ENCODE results near the gene UPK2.
"Not testable (repeated sequence)": the region's sequence is repeated elsewhere in the genome, so short reads cannot be mapped to it uniquely, and the experiment has no call there.

Gene UPK2

DNA sequence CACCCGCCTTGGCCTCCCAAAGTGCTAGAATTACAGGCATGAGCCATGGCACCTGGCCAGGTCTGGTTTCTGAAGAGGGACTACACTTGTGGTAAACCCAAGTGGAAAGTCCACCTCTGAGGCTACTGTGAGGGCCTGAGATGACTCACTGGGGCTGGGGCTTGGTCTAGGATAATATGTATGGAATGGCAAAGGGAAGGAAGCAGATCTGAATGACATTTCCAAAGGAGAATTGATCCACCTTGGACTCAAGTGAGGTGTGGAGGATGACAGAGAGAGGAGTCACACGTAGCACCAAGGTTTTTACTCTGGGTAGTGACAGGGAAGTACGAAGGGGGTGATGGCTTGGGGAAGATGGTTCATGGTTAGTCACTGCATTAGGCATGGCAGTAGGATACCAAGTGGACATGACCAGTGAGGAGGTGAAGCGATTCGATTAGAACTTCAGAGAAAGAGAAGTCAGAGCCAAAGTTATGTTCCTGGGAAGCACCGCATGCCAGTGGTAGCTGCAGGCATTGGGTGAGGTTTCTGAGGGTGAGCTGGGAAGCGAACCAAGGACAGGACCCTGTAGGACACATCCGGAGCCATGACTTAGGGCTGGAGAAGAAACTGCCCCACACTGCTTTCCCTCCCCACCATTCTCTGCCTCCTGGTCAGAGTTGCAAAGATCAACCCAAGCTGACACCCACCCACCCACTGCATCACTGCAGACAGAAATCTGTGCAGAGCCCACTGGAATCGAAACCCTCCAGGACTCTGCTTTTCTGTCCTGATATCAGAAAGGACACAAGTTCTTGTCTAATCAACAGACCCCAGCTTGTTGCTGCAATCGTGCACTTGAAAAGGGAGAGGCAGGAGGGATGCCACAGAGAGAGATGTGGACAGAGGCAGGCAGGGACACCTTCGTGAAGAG lies 17.4 kb upstream of the UPK2 start:
- no peak for DNase-seq (ENCODE audit: low read depth)

DNA sequence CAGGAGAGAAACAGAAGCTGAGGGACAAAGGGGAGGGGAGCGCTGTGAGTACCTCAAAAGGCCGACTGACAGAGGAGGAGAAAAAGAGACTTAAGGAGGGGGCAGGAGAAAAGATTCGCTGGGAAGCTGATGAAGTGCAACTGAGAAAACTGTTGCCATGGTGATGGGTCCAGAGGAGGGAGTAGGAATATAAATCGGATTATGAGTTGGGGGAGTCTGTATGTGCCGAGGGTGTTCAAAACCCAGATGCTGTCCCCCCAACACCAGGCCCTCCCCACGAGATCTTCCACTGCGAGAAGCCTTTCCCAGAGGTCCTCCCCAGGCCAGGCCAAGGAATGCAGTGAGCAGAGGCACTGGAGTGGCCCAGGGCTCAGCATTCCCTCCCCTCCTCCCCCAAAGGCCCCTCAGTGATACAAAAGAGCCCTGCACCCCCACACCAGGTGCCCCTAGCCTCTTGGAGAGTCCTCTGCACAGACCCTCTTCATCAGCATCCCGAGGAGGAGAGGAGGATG lies 16.6 kb upstream of the UPK2 start:
- DNase-seq (ENCODE audit: low read depth), result no peak

DNA sequence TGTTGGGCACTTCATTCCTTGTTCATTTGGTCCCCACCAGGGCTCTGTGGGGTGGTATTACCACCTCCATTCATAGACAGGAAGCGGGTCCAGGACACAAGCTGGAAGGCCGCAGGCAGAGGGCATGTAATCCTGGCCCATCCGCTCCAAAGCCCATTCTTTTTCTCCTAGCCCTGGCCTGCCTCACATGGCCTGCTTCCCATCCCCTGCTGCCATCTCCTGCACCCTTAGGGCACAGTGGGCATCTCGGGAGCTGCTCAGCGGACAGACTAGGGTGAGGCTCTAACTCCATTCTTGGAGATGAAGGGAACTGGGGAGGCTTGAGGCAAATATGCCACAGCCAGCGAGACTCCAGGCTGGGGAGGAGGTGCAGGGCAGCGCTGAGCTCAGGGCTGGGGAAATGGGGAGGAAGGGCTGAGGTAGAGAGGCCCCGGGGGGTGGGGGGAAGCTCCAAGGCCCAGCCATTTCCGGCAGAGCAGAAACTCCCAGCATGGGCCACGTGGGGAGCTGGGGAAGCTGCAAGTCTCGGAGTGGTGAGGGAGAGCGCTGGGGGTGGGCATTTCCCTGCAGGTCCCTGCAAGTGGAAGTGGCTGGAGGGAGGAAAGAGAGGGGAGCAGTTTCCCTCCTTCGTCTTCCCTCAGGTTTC lies 16.0 kb upstream of the UPK2 start:
- DNase-seq (ENCODE audit: low read depth), result no peak

DNA sequence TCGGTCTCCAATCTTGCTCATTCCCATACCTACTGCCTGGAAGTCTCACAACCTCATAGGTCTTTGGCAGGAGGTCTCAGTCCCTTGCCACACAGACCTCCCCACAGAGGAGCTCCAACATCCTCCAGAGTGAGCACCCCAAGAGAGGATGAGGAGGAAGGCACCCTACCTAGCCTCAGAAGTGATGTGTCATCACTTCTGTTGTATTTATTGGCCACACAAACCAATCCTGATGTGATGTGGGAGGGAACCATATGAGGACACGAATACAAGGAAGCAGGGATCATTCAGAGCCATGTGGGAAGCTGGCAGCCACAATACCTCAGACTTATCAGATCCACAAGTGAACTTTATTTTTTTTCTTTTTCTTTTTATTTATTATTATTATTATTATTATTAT lies 9.0 kb upstream of the UPK2 start:
- DNase-seq (ENCODE audit: low read depth), result no peak

DNA sequence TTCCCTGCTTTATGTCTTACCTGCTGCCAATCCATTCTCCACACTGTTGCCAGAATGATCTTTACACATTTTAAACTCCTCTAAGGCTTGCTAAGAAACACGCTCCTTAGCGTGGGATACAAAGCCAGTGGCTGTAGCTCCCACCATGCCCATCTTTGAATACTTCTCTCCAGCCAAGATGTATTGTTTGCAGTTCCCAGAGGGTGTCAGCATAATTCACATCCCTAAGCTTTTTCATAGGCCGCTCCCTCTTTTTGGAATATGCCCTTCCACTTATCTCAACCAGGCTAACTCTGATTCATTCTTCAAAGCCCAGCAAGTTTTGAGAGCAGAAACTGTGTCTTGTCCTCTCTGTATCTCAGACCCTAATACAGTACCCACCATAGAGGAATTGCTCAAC lies 8.1 kb upstream of the UPK2 start:
- no peak for DNase-seq (ENCODE audit: low read depth)

DNA sequence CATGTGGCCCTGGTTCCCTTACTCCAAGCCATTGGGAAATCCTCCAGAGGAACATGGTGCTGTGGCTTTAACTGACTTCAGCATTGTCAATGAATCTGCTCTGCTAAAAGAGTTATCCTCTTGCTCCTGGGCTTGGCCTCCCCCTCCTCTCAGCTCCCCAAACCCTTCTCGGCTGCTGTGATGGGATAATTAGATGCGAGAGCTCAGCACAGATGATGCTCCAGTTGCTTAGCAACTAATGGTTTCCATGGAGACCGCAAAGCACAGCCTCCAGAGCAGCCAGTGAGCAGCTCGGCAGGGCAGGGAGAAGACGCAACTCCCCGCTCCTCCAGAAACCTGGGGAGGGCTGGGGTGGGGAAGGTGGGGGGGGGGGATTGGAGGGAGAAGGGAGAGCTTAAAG lies 2.8 kb upstream of the UPK2 start:
- DNase-seq (ENCODE audit: low read depth), result no peak

GRCh38 chr11:118953976-118954375 lies 2.1 kb upstream of the UPK2 start:
- DNase-seq (ENCODE audit: low read depth), result not testable (repeated sequence)

DNA sequence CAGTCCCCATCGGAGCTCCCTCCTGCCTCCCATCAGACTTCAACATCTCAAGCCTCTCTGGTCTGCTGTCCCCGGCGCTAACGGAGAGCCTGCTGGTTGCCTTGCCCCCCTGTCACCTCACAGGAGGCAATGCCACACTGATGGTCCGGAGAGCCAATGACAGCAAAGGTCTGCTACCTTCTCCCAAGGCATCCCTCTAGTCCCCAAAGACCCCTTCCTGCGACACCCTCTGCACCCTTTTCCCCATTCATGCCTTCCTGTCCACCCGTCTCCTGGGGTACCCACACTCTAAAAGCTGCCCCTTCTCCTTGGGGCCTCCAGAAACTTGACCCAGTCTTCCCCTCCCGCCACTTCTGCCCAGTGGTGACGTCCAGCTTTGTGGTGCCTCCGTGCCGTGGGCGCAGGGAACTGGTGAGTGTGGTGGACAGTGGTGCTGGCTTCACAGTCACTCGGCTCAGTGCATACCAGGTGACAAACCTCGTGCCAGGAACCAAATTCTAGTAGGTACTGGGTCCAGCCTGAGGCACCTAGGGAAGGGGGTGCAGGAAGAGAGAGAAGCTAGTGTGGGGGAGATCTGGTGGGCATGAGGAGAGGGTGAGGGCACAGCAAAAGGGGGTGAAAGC lies 860 bp downstream of the UPK2 start:
- DNase-seq (ENCODE audit: low read depth), result no peak

DNA sequence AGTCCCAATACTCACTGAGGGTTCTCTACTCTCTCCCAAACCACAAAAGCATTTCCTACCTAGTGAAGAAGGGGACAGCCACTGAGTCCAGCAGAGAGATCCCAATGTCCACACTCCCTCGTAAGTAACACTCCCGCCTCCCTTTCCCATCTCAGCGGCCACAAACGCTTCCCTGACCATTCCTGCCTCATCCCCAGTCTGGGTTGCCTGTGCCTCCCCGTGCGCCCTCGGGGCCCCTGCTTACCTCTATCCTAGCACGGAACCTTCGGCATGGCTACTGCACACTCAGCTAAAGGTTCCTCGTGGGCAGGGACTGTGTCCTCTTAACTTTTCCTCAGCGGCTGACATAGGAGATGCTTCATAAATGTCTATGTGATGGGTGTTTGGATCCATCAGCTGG lies 1.5 kb downstream of the UPK2 start:
- no peak for DNase-seq (ENCODE audit: low read depth)

DNA sequence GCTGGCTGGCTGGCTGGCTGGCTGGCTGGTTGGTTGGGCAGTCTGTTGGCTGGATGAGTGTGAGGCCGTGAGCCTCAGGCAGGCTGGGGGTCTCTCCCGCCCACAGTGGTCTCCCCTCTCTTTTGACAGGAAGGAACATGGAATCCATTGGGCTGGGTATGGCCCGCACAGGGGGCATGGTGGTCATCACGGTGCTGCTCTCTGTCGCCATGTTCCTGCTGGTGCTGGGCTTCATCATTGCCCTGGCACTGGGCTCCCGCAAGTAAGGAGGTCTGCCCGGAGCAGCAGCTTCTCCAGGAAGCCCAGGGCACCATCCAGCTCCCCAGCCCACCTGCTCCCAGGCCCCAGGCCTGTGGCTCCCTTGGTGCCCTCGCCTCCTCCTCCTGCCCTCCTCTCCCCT lies 1.9 kb downstream of the UPK2 start:
- DNase-seq (ENCODE audit: low read depth), result no peak

GRCh38 chr11:118958577-118958976 lies 2.5 kb downstream of the UPK2 start:
- DNase-seq (ENCODE audit: low read depth), result no peak

DNA sequence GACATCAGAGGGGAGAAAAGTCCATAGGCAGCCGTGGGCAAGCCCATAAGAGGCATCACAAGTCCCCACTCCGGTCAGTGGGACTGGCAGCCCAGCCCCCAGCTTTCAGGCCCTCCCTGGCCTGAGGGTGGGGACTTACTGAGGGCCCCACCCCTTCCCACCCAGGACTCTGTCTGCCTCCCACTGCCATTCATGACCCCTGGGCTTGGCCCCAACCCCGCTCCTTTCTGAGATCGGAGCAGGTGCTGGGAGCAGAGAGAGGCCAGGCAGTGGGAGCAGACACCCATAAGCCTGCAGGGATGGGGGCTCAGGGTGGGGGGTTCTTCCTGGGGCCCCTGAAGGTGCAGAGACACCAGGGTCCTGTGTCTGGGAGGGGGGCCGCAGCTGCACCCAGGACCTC lies 5.1 kb downstream of the UPK2 start:
- no peak for DNase-seq (ENCODE audit: low read depth)

- DNase-seq (ENCODE audit: low read depth), result no peak
These were observed 5.5 kb downstream of the UPK2 start for GRCh38 chr11:118961591-118961990.

GRCh38 chr11:118969508-118969907 lies 13.4 kb downstream of the UPK2 start:
- DNase-seq (ENCODE audit: low read depth), result not testable (repeated sequence)

DNA sequence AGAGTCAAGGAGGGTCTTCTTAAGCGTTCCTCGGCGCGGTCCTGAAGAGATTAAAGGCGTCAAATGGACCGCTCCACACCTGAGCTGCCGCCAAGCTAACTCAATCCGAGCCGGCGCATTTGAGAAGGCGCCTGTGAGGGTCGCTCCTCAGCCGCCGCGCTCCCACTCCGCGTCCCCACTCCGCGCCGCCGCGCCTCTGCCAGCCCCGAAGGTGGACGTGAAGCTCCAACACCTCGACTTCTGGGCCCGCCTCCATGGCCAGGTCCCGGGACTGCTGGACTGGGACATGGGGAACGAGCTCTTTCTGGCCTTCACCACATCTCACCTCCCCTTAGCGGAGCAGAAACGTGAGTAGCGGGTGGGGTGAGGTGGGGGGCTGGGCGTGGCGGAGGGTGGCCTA lies 15.5 kb downstream of the UPK2 start, which contains the start of gene FOXR1:
FOXR1 (plus strand) TSS at position 116 of the 400 bp plus-strand sequence; CDS start at position 287, 171 bp downstream.
- no peak for DNase-seq (ENCODE audit: low read depth)

- no peak for DNase-seq (ENCODE audit: low read depth)
These were observed 17.9 kb downstream of the UPK2 start for GRCh38 chr11:118973985-118974384.

DNA sequence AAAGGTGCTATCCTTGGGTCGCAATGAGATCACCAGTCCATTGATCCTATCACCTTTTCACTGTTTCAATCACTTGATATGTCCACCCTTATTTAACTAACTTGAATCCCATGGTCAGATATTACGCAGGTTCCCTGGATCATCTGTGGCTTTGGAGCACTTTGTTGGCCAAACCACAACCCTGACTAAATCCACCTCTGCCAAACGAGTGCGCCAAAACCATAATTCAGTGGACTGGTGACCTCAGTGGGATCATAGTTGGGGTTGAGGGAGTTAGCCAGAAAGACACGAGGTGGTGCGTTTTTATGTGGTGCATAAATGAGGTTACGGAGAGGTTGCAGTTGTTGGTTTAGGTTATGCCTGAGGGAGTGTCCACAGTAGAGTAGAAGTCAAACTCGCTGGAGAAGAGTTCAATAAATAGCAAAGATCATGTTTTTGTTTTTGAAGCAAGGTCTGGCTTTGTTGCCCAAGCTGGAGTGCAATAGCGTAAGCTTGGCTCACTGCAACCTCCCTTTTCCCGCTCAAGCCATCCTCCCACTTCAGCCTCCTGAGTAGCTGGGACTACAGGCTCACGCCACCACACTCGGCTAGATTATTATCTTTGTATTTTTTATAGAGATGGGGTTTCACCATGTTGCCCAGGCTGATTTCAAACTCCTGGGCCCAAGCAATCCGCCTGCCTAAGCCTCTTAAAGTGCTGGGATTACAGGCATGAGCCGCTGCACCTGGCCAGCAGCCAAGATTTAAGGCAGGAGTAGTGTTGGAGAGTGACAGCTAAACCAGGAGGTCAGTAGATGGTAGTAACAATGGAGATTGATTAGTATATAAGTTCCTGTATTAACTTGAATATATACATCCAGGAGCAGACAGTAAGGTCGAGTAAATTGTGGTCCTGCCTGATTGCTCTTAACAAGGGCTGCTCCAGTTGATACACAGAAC lies 19.9 kb downstream of the UPK2 start:
- DNase-seq (ENCODE audit: low read depth), result no peak

DNA sequence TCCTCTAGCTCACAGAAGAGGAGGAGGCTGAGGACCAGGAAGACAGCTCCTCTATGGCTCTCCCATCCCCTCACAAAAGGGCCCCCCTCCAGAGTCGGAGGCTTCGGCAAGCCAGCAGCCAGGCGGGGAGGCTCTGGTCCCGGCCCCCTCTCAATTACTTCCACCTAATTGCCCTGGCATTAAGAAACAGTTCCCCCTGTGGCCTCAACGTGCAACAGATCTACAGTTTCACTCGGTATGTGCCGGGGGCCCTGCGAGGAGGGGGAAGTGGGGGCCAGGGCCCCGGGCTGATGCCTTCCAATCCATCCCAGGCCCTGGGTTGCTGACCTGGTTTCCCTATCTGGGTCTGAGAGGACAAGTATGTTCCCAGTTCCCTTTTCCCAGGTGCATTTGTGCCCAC lies 23.3 kb downstream of the UPK2 start:
- DNase-seq (ENCODE audit: low read depth), result no peak

DNA sequence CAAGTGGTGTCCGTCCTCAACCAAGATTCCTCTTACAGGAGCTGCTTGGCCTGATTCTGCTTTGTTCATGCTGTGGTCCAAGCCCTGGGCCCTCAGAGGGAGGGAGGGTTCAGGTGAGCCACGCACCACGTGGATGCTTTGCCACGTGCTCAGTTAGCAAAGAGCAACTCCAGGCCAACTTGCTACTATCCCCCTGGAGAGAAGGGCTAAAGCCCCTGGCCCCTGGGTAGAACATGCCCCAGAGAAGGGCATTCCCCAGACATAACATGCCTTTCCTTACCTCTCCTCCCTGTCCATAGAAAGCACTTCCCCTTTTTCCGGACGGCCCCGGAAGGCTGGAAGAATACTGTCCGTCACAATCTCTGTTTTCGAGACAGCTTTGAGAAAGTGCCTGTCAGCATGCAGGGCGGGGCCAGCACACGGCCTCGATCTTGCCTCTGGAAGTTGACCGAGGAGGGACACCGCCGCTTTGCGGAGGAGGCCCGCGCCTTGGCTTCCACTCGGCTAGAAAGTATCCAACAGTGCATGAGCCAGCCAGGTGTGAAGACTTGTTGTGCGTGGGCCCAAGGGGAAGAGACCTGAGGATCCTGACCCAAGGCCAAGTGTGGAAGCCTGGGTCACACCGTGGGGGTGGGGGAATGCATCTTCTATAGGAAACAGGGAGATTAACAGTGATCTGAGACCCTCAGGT lies 24.2 kb downstream of the UPK2 start:
- no peak for DNase-seq (ENCODE audit: low read depth)

- DNase-seq (ENCODE audit: low read depth), result not testable (repeated sequence)
These were observed 28.2 kb downstream of the UPK2 start for GRCh38 chr11:118984337-118984736.

DNA sequence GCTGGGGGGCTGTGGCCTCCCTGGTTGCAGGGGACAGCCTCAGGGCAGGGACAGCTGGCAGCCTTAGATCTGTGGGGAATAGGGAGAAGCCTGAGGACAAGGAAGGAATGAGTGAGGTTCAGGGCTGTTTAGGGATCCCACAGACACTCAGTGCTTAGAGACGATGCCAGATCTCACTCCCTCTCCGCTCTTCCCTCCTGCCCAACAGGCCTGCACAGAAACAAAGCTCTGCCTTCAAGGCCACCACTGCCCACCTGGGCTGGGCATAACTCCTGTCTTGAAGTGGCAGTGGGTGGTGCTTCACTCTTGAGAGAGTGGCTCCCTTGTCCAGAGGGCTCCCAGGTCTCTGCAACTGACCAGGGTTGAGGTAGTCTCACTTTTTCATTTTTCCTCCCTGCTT lies 28.7 kb downstream of the UPK2 start:
- no peak for DNase-seq (ENCODE audit: low read depth)

Measured in stimulated activated CD8-positive, alpha-beta memory T cell treated with anti-CD3 and anti-CD28 coated beads, Interleukin-12 subunit alpha, Interleukin-12 subunit beta, amount 100 ng/mL, for 1 hour (primary cell).